GM21528 (cell line): ENCODE measurements around the gene PDXK.

ENCODE experiments used
- ATAC-seq: cut with Tn5 transposase; IDR thresholded peaks from one replicate; pipeline ENCODE4 v1.9.1; 2021; ENCODE audit warnings: mild to moderate bottlenecking, moderate library complexity; ENCODE audit not compliant: unreplicated experiment, low FRiP score

PDXK gene

DNA sequence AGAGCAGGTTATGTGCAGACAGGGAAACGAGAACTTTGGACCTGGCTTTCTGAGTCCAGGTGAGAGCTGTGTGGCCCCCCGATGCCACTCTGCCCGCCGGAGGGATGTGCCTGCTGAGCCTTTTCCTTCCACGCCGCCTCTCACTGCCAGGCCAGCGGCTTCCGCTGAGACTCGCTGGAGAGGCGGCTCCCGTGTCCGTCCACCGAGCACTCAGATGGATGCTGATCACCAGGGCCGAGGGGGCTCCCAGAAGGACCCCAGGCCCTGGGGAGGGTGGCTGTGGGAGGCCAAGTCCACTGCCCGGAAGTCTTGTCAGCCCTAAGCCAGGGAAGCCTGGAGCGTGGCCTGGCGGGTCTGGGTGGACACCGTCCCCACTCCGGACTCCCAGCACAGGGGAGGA lies 40.7 kb downstream of the PDXK start:
- ATAC-seq: no peak

DNA sequence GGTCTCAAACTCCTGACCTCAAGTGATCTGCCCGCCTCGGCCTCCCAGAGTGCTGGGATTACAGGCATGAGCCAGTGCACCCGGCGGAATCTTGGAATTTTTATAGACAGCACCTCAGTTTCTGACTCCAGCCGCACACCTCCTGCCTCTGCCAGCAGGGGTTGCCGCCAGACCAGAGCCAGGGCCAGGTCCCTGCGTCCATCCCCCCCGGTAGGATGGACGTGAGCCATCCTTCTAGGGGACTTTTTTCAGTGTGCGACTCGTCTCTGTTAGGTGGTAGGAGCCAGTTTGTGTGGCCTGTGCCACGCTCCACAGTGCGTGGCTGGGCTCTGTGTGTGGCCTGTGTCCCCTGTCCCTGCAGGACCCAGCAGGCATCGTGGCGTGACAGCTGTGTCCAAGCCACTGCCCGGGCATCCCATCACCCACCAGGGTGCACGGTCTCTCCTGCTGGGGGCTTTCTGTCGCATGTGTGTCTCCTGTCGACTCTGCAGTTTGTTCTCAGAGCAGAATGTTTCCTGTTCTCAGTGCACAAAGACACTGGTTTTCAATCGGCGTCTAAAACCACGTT lies 41.5 kb downstream of the PDXK start:
- ATAC-seq: no peak

DNA sequence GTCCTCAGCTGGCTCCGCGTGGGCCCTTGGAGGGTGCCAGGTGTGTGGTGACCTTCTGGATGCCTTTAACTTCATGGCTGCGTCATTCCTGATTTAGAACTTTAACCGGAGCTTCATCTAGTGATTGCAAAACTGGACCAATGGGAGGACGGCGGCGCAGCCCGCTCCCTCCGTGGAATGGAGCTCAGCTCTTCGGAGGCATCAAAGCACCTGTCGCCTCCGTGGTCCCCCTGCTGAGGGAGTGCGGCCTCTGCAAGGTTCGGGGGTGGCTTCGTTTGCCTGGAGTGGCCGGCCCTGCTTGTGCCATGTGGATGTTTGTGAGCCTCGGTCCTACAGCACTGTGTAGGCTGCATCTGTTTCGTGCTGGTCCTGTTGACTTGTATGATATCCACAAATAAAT lies 43.0 kb downstream of the PDXK start:
- no peak for ATAC-seq

DNA sequence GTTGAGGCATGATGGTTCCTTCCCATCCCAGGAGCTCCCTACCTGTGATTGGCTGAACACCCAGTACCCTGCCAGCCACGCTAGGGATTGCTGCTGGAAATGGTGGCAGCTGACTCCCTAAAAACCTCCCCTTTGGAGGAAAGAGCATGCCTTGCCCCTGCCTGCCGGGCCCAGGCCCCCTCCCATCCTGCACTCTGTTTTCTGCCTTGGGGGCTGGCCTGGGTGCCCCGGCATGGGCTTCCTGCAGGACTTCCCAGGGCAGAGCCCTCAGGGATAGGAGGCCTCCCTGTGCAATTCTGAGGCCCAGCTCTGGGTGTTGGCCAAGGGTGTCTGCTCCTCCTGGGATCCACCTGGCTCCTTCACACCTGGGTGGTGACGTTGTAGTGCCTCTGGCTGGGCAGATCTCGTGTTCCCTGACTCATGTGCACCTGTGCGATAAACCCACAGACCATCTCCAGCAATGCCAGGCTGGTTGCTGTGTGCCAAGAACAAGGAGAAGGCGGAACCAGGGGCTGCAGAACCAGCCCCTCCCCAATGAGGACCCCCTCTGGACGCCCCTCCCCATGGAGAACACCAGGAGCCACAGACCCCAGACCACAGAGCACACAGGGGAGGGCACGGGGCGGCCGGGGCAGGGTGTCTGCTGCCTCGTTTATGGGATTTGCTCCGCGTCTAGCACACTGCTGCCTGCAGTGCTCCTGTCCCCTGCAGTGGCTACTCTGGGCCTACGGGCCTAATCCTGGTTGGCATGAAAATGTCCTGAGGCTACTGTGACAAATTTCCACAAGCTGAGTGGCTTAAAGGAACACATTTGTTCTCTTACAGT lies 43.6 kb downstream of the PDXK start:
- ATAC-seq: no peak

DNA sequence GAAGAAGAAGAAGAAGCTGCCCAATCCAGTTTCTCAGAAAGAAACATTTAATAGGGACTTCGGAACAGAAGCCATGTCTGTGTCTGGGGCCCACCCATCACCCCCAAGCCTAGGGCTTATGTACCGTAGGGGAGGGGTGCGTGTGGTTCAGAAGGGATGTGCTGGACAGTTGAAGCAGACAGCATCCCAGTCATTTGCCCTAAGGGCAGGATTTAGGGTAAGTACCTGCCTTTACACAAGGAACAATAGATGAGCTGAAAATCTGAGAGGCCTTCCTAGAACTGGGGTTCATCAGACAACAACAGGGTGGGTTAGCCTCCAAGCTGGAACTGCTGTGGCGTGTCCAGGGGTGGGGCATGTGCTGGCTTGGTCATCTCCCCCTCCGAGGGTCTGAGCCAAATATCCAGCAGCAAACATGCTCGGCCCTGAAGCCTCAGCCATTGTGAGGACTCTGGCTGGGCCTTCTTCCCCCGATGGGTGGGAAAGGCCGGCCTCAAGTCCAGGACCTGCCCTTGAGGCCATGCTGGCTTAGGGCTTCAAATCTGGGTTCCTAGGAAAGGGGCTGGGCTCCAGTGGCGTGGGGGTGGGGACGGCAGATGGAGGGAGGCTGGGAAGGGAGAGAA lies 45.1 kb downstream of the PDXK start:
- no peak for ATAC-seq

DNA sequence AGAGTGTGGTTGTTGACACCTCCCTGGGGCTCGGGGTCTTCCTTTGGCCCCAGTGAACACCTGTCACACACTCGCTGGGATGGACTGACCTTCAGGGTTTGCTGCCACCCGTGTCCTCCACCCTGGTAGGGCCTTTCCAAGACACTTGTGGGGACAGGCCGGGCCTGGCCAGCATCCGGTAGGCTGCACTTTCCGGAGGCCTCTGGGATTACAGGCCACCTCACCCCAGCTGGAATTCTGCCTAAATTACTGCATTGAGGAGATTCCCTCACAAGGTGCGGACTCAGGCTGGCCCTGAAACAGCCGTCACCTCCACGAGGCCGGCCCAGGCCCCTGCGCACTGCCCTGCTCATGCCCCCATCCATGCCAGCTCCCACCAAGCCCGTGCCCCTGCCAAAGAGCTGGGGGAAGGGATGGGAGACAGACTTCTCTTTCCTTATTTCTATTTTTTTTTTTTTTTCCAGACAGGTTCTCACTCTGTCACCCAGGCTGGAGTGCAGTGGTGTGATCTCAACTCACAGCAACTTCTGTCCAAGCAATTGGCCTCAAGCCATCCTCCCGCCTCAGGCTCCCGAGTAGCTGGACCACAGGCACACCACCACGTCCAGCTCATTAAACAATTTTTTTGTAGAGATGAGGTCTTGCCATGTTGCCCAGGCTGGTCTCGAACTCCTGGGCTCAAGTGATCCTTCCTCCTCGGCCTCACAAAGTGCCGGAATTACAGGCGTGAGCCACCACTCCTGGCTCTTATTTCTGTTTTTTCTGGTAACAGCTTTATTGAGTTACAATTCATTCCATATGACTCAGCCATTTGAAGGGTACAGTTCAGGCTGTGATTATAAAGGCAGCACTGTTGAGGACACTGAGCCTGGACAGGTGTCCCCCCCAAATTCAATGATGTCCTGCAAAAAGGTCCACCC lies 45.9 kb downstream of the PDXK start:
- ATAC-seq: no peak

DNA sequence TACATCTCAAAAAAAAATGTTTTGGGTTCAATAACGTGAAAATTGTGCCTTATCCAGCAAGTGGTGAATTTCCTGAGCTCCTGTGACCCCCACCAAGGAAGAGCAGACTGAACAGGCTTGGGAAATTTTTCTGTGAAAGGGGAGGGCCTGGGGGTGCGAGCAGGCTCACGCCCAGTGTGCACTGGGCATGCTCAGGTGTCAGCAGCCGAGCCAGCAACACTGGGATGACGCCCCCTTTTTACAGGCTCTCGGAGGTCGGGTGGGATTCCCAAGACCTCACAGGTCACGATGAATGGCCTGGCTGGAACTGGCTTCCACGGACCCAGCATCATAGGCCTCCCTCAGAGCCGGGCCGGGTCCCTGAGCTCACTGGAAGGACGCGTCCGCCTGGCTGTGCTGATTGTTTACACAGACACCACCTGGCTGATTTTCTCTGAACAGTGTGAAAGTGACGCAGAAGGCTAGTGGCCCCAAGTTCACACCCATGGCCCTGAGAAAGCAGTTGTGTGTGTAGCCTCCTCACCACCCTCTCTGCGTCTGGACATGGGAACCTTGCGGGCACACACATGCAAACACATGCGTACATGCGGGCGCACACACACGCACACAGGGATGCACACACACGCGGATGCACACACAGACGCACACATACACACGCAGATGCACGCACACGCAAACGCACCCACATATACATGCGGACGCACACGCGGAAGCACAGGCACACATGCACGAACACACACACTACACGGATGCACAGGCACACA lies 48.0 kb downstream of the PDXK start:
- no peak for ATAC-seq

DNA sequence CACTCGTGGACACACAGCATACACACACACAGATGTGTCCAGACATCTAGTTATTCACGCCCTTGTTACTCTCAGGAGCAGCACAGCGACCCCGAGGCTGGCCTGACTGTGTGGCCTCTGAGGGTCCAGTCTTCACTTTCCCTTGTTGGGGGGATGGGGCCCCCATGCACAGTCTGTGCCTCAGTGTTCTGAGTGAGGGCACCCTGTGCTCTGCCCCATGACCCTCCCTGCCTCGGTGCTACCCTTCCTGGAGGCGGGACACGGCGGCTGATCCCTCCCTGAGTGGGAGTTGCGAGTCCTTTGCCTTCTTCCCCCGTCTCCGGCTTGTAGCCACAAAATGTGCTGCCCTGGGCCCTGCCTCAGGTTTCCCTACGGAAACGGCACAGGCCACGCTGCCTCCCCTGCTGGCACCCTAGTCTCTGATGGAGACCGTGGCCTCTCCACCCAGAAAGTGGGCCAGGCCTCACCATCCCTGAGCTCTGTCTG lies 48.6 kb downstream of the PDXK start:
- ATAC-seq: no peak

DNA sequence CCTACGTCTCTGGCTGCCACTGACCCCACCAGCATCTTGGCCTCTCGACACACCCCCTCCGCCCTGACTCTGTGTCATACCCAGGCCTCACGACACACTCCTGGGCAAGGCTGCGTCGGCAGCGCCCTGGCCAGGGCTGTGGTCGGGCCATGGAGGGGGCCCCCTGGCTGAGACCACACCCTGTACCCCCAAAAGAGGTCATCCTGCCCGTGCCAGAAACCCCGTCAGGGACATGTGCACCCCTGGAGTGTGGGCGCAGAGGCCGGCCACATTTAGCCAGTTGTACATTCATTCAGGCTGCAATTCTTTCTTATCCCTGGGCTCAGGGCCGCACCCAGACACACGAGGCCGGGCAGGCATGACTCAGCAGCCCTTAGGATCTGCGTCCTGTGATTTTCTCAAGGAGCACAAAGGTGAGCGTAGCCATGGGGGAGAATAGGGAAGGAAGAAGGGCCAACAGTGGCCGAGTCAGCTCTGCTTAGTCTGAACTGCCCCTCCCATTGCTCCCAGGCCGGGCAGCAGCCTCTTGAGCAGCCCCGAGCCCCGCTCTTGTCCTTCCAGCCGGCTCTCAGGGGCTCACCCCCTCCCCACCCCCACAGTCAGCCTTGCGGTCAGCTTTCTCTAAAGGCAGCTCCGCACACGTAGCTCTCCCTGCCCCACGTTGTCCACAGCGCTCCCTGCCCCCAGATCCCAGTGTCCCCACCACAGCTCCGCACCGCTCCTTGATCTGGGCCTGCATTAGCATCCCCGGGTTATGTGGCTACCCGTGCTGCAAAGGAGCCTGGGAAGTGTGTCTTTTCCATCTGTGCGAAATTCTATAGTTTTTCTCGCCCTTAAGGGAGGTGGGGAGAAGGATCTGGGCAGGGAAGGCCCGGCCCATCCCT lies 49.3 kb downstream of the PDXK start:
- ATAC-seq: no peak

DNA sequence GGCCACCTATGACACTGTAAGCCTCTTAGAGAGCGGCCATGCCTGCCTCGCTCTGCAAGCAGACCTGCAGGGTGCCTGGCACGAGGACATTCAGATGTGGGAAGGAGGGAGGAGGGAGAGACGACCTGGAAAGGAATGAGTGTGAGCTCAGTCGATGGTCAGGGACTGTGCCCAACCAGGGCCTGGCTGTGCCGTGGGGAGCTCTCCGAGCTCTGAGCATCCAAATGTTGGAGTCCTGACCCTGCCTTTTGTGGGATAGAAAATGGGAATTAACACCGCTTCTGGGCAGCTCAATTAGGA lies 49.9 kb downstream of the PDXK start:
- no peak for ATAC-seq

DNA sequence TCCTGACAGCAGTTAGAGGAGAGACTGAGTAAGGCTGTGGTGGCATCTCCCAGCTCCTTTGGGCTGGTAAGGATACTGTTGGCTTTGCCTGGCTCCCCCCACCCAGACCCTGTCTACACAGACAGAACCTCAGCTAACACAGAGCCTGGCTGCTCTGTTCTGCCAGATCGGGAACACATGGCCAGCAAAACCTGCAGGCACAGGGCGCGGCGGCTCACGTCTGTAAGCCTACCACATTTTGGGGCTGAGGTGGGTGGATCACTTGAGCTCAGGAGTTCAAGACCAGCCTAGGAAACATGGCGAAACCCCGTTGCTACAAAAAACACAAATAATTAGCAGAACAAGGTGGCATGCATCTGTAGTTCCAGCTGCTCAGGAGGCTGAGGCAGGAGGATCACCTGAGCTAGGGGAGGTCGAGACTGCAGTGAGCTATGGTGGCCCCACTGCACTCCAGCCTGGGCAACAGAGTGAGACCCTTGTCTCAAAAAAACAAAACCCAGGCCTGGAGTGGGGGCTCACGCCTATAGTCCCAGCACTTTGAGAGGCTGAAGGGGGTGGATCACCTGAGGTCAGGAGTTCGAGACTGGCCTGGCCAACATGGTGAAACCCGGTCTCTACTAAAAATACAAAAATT lies 50.5 kb downstream of the PDXK start:
- ATAC-seq: no peak

DNA sequence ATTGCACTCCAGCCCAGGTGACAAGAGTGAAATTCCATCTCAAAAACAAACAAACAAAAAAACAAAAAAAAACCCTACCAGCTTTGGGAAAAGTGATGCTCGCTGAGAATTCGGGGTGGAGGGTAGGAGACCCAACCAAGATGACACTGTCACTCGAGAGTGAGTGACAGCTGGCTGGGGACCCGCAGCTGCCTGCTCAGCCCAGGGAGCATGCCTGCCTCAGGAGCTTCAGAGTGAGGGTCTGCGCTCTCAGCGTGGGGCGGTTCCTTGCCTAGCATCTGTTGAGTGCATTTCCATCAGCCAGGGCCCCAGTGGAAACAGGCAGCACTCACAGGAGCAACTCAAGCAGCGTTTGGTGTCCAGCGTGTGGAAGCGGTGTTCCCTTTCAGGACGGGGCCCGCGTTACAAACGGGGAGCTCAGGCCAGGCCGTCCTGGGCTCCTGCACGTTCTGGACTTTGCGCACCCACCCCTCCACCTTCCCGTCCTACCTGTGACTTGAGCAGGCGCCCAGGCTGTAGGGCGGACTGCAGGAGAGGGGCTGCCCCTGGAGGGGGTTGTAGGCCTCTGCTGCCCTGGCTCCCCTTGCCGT lies 51.2 kb downstream of the PDXK start:
- no peak for ATAC-seq

DNA sequence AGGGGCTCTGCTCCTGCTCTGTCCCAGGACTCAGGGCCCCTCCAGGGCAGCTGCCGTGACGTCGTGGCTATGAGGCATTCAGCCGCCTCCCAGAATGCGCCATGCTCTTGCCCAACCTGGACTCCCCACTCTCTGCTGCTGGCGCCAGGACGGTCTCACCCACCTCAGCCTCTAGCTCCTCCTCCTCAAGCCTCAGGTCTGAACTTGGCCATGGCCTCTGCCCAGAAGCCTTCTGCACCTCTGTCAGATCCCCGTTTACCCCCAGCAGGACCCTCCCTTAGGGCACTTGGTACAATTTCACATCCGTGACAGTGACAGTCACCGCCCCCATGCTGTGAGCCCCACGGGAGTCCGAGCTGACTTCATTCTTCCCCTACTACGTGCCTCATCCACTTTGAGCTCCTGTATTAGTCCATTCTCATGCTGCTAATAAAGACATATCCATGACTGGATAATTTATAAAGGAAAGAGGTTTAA lies 52.3 kb downstream of the PDXK start:
- no peak for ATAC-seq

DNA sequence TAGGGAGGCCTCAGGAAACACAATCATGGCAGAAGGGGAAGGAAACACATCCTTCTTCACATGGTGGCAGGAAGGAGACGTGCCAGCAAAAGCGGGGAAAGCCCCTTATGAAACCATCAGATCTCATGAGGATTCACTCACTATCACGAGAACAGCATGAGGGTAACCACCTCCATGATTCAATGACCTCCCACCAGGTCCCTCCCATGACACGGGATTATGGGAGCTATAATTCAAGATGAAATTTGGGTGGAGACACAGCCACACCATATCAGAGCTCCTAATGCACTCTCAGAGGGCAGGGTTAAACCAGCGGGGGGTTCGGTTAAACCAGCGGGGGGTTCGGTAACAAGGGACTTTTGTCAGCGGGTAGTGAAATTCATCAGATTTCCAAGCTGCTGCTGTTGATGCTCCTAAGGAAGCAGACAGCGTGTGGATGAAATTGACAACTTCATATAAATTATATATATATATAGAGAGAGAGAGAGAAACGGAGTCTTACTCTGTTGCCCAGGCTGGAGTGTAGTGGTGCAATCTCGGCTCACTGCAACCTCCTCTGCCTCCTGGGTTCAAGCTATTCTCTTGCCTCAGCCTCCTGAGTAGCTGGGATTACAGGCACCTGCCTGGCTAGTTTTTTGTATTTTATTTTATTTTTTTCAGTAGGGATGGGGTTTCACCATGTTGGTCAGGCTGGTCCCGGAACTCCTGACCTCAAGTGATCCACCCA lies 52.9 kb downstream of the PDXK start:
- ATAC-seq: no peak

DNA sequence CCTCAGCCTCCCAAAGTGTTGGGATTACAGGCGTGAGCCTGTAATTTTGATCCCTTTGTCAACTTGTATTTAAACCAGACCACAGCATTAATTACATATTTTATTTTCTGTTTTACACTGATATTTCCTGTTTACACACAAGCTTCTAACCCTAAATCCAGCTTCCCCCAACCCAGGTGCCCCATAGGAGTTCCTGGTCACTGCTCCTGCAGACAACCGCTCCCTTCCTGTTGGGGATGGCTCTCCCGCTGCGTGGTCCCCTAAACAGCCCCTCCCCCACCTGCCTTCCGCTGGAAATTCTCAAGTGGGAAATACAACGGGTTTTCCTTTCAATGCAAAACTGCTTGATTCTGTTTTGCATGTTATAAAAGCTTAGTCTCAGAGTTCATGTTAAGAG lies 53.5 kb downstream of the PDXK start:
- ATAC-seq: no peak

DNA sequence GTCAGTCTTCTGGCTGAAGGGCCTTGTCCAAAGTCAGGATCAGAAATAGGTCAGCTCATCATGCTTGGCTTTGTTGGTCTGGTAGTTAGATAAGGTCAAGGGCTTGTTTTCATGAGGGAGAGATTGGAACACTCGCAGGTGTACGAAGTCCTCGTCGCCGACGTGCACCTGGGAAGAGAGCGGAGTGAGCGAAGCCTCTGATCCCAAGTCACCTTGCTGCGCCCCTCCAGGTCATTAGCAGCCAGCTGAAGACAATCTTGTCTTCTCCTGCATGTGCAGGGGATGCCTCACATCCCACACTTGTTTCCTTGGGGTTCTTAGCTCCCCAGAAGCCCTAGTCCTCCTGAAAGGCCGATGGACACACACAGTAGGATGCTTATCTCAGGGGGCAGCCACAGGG lies 55.2 kb downstream of the PDXK start:
- ATAC-seq: no peak

DNA sequence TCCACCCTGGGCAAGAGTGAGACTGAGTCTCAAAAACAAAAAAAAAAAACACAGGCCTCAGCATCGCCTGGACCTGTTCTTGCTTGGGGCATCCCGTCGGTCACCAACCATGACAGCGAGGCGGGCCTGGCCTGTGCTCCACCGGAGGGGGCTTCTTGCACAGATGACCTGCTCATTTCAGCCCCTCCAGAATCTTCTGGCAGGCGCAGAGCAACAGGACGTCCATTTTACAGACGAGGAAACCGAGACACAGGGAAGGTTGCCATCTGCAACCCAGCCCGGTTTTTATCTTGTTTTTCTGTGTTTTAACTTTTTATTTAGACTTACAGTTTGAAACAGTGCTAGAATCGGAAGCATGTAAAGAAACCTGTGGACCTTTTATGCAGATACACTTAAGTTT lies 56.3 kb downstream of the PDXK start:
- ATAC-seq: no peak
